ENCODE data around the gene ARHGEF12.

GRCh38 chr11:120486138-120486537 lies 149.9 kb downstream of the ARHGEF12 start:
- TF ChIP-seq, protein P1, sequence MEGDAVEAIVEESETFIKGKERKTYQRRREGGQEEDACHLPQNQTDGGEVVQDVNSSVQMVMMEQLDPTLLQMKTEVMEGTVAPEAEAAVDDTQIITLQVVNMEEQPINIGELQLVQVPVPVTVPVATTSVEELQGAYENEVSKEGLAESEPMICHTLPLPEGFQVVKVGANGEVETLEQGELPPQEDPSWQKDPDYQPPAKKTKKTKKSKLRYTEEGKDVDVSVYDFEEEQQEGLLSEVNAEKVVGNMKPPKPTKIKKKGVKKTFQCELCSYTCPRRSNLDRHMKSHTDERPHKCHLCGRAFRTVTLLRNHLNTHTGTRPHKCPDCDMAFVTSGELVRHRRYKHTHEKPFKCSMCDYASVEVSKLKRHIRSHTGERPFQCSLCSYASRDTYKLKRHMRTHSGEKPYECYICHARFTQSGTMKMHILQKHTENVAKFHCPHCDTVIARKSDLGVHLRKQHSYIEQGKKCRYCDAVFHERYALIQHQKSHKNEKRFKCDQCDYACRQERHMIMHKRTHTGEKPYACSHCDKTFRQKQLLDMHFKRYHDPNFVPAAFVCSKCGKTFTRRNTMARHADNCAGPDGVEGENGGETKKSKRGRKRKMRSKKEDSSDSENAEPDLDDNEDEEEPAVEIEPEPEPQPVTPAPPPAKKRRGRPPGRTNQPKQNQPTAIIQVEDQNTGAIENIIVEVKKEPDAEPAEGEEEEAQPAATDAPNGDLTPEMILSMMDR (IDR thresholded peaks at IDR 0.05) = no peak
- TF ChIP-seq POLR2A (IDR thresholded peaks at IDR 0.05) = no peak
- TF ChIP-seq POLR2AphosphoS5 (IDR thresholded peaks at IDR 0.05) = no peak
- TF ChIP-seq EP300 (IDR thresholded peaks at IDR 0.05) = no peak
